Measurements from ENCODE around the gene SLU7.

DNA sequence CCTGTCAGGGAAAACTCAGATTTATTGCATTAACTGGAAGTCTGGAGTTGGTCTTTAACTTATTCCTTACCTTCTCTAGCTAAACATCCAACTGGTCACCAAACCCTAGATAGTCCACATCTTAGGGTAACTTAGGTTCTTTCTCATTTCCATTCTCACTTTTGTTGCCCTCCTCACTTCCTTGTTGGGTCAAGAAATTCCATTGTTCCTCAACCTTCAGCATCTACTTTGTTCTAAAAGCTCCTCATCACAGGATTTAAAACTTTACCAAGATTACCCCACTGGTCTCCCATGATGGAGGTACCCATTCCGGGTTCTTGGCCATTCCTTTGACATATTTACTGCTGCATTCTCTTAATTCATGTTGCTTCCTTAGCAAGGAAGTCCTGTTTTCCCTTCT lies 34.9 kb upstream of the SLU7 start:
- TF ChIP-seq, protein P1, sequence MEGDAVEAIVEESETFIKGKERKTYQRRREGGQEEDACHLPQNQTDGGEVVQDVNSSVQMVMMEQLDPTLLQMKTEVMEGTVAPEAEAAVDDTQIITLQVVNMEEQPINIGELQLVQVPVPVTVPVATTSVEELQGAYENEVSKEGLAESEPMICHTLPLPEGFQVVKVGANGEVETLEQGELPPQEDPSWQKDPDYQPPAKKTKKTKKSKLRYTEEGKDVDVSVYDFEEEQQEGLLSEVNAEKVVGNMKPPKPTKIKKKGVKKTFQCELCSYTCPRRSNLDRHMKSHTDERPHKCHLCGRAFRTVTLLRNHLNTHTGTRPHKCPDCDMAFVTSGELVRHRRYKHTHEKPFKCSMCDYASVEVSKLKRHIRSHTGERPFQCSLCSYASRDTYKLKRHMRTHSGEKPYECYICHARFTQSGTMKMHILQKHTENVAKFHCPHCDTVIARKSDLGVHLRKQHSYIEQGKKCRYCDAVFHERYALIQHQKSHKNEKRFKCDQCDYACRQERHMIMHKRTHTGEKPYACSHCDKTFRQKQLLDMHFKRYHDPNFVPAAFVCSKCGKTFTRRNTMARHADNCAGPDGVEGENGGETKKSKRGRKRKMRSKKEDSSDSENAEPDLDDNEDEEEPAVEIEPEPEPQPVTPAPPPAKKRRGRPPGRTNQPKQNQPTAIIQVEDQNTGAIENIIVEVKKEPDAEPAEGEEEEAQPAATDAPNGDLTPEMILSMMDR (conservative IDR thresholded peaks at IDR 0.05 in 1 of 2, IDR thresholded peaks at IDR 0.05 in 1 of 2; ENCODE audit: low read depth in 1 of 2, low read length in 2 of 2) = no peak
- no peak for TF ChIP-seq EZH2 (IDR thresholded peaks at IDR 0.05; ENCODE audit: low read length, missing control alignments)
